Transverse colon (tissue), 4 donors: ENCODE data around the gene PI4KA. TPM values are rescaled to one million over a fixed set of nuclear protein-coding genes. Genes with fewer than 3 reads are reported as not detected.
"Not testable (repeated sequence)": the region's sequence is repeated elsewhere in the genome, so short reads cannot be mapped to it uniquely, and the experiment has no call there.

Experiments used
- DNase-seq: peaks from one replicate; pipeline ENCODE4 v3.0.0-alpha.2; 2019
- H3K27ac ChIP-seq, 4 donors: fragments of 200-600 bp; sonication (generic); 2 replicates each; pipeline ENCODE4 v1.5.1; 2016 to 2018; ENCODE audit warnings: inconsistent platforms in 4 of 4
- H3K27me3 ChIP-seq: fragments of 200-600 bp; sonication (generic); 2 replicates; pipeline ENCODE4 v1.5.1; 2017; ENCODE audit warnings: inconsistent platforms
- H3K36me3 ChIP-seq, 4 donors: fragments of 200-600 bp; sonication (generic); 2 replicates each; pipeline ENCODE4 v1.5.1; 2017 to 2019; ENCODE audit warnings: inconsistent platforms in 4 of 4
- H3K4me1 ChIP-seq, 4 donors: fragments of 200-600 bp; sonication (generic); 2 replicates each; pipeline ENCODE4 v1.5.1; 2017 to 2020; ENCODE audit warnings: inconsistent platforms in 4 of 4
- H3K4me3 ChIP-seq, 4 donors: fragments of 200-600 bp; sonication (generic); 1 replicate in 1 of 4; 2 replicates in 3 of 4; pipeline versions ENCODE4 v1.5.1 to v1.6.1; 2017 to 2019; ENCODE audit warnings: inconsistent platforms in 4 of 4
- H3K9me3 ChIP-seq, 2 donors: fragments of 200-600 bp; sonication (generic); 2 replicates each; pipeline ENCODE4 v1.5.1; 2017 to 2019; ENCODE audit warnings: inconsistent platforms in 2 of 2
- EP300 ChIP-seq: sonication (generic); formaldehyde crosslinking; IDR thresholded peaks from one replicate; pipeline ENCODE4 v1.6.1; 2017; ENCODE audit warnings: antibody characterized with exemption, low read depth
- POLR2A ChIP-seq: fragments of 450-650 bp; IDR thresholded peaks from one replicate; pipeline ENCODE4 v1.6.1; 2016; ENCODE audit warnings: antibody characterized with exemption, mild to moderate bottlenecking, moderate library complexity
- POLR2AphosphoS5 ChIP-seq, 3 donors: sonication (generic); formaldehyde crosslinking; IDR thresholded peaks; one replicate each; pipeline ENCODE4 v1.6.1; 2016; ENCODE audit warnings: antibody characterized with exemption in 3 of 3
- WGBS, 2 donors: methylation state at CpG; one replicate each; pipeline ENCODE4 v1.1.5; 2018; ENCODE audit warnings: low coverage in 1 of 2; 5-methylcytosine and 5-hydroxymethylcytosine counted together
- in situ Hi-C, 4 donors: fragments of 200-750 bp; cut with MboI; loops; one replicate each; pipeline versions ENCODE4 v1.15.0 to v1.15.1; 2017; ENCODE audit warnings: low sequenced_read_pairs in 3 of 4, low pct_ligation_motif_present in 1 of 4, low pct_unique_long_range_greater_than_20kb in 1 of 4
- intact Hi-C: fragments of 100-400 bp; cut with DNase I; formaldehyde crosslinking; loops from one replicate; pipeline ENCODE4 v1.15.1; 2023; ENCODE audit warnings: low total_unique reads
- total RNA-seq, 4 donors: library from RNA; depleted of rRNA; stranded (reverse); fragments of >200 nt; gene quantifications; one replicate each; pipeline ENCODE4 v1.1.0, GENCODE V29; 2016
- TF ChIP-seq, protein P1 (sequence below), 5 experiments: fragments of 200-600 bp in 3 of 5; fragments of 450-650 bp in 2 of 5; sonication (generic) in 3 of 5; IDR thresholded peaks; 1 replicate in 2 of 5; 2 replicates in 3 of 5; pipeline ENCODE4 v1.5.1; 2016 to 2017; ENCODE audit warnings: antibody characterized with exemption in 5 of 5, inconsistent platforms in 3 of 5, mild to moderate bottlenecking in 2 of 5, moderate library complexity in 1 of 5

The PI4KA gene
- total RNA-seq, 4 donors from 2014 or later, result 90.8 to 126 (median 109) TPM

DNA sequence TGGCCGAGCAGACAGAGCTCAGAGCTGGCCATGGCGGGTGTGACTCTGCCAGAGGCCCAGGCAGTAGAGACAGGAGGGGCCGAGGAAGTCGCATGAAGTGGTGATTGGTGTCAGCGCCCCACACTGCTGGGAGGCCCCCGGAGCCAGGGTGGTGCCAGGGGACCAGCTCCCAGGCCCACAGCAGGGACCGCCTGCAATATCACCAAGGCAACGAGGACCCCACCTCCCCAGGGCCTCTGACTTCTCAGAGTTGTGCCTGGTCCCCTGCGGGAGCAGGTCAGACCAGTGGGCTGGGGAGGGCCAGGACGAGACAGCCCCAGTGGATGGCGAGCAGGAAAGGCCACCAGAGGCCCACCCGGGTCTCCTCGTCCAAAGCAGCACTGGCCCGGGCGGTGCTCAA is 189.1 kb downstream of the PI4KA start:
- H3K27me3 ChIP-seq, result peaks cover 35% of the 10 kb centered on the region
- DNase-seq, intact Hi-C loops, H3K36me3 ChIP-seq, H3K27ac ChIP-seq, H3K9me3 ChIP-seq, H3K4me1 ChIP-seq, H3K4me3 ChIP-seq, in situ Hi-C loops: not testable (repeated sequence)
- WGBS, 2 donors, result 90% methylated on average over 4 of the region's 15 CpGs; no CpG with 5 or more reads in 1 of the 2 donors

DNA sequence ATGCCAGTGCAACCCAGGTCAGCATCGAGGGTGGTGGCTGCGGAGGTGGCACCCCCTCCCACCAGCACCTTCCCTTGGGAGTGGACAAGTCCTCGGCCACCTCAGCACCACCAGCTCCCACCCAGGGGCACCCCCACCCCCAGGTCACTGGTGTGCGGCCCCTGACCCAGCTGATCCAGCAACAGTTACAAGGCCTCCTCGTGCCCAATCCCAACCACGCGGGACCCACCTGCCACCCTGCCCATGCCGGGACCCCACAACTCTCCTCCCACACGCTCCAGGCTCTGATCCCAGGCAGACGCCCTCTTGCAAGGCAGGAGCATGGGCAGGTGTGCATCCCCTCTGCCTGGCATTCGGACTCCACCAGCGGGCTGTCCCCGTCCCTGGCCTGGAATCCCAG is 189.8 kb downstream of the PI4KA start:
- H3K27me3 ChIP-seq, result peaks cover 28% of the 10 kb centered on the region
- intact Hi-C loops, H3K4me1 ChIP-seq, H3K36me3 ChIP-seq, DNase-seq, in situ Hi-C loops, H3K27ac ChIP-seq, H3K4me3 ChIP-seq, H3K9me3 ChIP-seq: not testable (repeated sequence)
- WGBS, 2 donors, result 89% methylated on average over 10 of the region's 13 CpGs; no CpG with 5 or more reads in 1 of the 2 donors

GRCh38 chr22:20668226-20668625 is 190.4 kb downstream of the PI4KA start:
- H3K36me3 ChIP-seq, DNase-seq, in situ Hi-C loops, H3K4me3 ChIP-seq, H3K27ac ChIP-seq, H3K9me3 ChIP-seq, intact Hi-C loops, H3K4me1 ChIP-seq: not testable (repeated sequence)
- peaks cover 29% of the 10 kb centered on the region for H3K27me3 ChIP-seq
- 95% methylated on average over 27 of the region's 27 CpGs; no CpG with 5 or more reads in 1 of the 2 donors for WGBS, 2 donors

DNA sequence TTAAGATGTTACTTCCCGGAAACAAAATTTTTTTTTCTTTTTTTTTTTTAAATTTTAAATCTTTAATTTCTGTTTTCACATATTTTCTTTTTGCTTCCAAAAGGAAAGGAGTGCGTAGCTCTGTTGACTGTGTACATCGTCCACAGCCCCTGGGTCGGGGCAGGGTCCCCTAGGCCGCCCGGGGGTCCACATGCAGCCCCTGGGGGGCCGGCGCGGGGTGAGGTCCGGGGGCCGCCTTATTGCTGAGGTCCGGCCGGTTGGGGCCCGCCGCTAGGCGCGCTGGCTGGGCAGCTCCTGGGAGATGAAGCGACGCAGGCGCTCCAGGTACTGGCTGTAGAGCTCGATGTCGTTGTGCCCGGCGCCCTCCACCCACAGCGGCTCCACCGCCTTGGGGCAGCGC is 191.1 kb downstream of the PI4KA start:
- H3K4me1 ChIP-seq, DNase-seq, in situ Hi-C loops, H3K9me3 ChIP-seq, H3K36me3 ChIP-seq, H3K27ac ChIP-seq, H3K4me3 ChIP-seq, intact Hi-C loops: not testable (repeated sequence)
- 84 to 94% methylated on average over 3 to 12 of the region's 27 CpGs for WGBS, 2 donors
- peaks cover 30% of the 10 kb centered on the region for H3K27me3 ChIP-seq

DNA sequence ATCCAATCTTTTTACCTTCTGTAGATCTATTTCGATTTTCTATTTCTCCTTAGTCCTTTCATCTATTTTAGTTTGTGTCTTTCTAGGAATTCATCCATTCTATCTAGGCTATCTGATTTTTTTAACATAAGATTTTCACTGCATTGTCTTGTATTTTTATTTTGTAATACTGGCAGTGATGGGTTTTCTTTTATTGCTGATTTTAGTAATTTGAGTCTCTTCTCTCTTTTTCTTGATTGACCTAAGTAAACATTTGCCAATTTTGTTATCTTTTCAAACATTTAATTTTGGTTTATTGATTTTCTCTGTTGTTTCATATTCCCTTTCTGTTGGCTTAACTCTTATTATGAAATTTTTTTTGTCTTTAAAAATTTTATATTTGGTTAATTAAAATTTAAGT is 192.1 kb downstream of the PI4KA start:
- intact Hi-C loops, result no loop called here
- TF ChIP-seq EP300 (no peak), POLR2AphosphoS5 (IDR thresholded peaks at IDR 0.05) (no peak), POLR2A (no peak)
- TF ChIP-seq, protein P1, sequence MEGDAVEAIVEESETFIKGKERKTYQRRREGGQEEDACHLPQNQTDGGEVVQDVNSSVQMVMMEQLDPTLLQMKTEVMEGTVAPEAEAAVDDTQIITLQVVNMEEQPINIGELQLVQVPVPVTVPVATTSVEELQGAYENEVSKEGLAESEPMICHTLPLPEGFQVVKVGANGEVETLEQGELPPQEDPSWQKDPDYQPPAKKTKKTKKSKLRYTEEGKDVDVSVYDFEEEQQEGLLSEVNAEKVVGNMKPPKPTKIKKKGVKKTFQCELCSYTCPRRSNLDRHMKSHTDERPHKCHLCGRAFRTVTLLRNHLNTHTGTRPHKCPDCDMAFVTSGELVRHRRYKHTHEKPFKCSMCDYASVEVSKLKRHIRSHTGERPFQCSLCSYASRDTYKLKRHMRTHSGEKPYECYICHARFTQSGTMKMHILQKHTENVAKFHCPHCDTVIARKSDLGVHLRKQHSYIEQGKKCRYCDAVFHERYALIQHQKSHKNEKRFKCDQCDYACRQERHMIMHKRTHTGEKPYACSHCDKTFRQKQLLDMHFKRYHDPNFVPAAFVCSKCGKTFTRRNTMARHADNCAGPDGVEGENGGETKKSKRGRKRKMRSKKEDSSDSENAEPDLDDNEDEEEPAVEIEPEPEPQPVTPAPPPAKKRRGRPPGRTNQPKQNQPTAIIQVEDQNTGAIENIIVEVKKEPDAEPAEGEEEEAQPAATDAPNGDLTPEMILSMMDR (IDR thresholded peaks at IDR 0.05), result no peak
- Histone ChIP-seq H3K36me3 (no peaks in the 10 kb centered on the region), H3K27me3 (peaks cover 23% of the 10 kb centered on the region), H3K9me3 (no peaks in the 10 kb centered on the region), H3K4me3 (no peak overlapping the region), H3K4me1 (no peaks in the 10 kb centered on the region), H3K27ac (no peak overlapping the region)
- in situ Hi-C loops, result no loop called here
- DNase-seq, result no peak
- 80 to 85% methylated on average over 1 of the region's 1 CpG for WGBS, 2 donors

DNA sequence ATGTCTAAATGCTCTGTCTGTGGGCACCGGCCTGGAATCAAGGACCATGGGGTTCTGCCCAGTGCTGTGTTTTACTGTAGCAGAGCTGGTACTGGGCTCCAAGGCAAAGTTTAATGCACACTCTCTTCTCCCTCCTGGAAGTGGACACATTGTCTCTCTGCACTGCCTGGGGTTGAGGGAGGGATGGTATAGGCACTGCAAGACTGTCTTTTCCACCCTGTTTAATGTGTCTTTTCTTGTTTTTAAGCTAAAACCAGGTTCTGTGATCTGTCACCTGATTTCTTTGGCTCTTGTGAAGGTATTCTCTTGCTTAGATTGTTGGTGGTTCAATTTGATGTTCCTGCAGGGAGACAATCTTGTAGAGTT is 194.0 kb downstream of the PI4KA start:
- Histone ChIP-seq H3K27me3 (peaks cover 29% of the 10 kb centered on the region), H3K36me3 (no peaks in the 10 kb centered on the region), H3K4me3 (no peak overlapping the region), H3K27ac (no peak overlapping the region), H3K9me3 (no peaks in the 10 kb centered on the region), H3K4me1 (no peaks in the 10 kb centered on the region)
- intact Hi-C loops (no loop called here), in situ Hi-C loops (no loop called here)
- WGBS, 2 donors, result 100% methylated on average over 1 of the region's 1 CpG; no CpG with 5 or more reads in 1 of the 2 donors
- no peak for DNase-seq
- TF ChIP-seq, protein P1 (IDR thresholded peaks at IDR 0.05), result no peak
- no peak for TF ChIP-seq POLR2A
- TF ChIP-seq EP300, result no peak
- no peak for TF ChIP-seq POLR2AphosphoS5 (IDR thresholded peaks at IDR 0.05)
